ENCODE measurements around the gene STARD7. TPM values are rescaled to one million over a fixed set of nuclear protein-coding genes. Genes with fewer than 3 reads are reported as not detected.

Gene STARD7
- total and polyA plus RNA-seq, 2 of the 13 experiments (the other 11 are each of a cell fraction or from before 2014, with no cell fraction given) = 88.2 to 300 TPM

- TF ChIP-seq CTCF (CRISPR knock-in tag; IDR thresholded peaks at IDR 0.05) (no peak), KIAA2018 (CRISPR knock-in tag; IDR thresholded peaks at IDR 0.05; ENCODE audit: borderline replicate concordance) (no peak), HDAC6 (IDR thresholded peaks at IDR 0.05; ENCODE audit: low read depth, low read length) (no peak), ZNF891 (CRISPR knock-in tag; IDR thresholded peaks at IDR 0.05) (no peak)
These were observed 29.6 kb upstream of the STARD7 start (continued) for GRCh38 chr2:96238266-96238665.
